GM12892 (cell line): ENCODE results near the gene RUFY4.
"Not testable (repeated sequence)": the region's sequence is repeated elsewhere in the genome, so short reads cannot be mapped to it uniquely, and the experiment has no call there.

Experiments
- POLR2A ChIP-seq: IDR thresholded peaks from 2 replicates; pipeline ENCODE4 v1.6.1; 2011; ENCODE audit warnings: low read depth, low read length, control low read depth
- POLR2AphosphoS5 ChIP-seq: IDR thresholded peaks from 2 replicates; pipeline ENCODE4 v1.6.1; 2011; ENCODE audit warnings: low read depth, low read length, control low read depth

DNA sequence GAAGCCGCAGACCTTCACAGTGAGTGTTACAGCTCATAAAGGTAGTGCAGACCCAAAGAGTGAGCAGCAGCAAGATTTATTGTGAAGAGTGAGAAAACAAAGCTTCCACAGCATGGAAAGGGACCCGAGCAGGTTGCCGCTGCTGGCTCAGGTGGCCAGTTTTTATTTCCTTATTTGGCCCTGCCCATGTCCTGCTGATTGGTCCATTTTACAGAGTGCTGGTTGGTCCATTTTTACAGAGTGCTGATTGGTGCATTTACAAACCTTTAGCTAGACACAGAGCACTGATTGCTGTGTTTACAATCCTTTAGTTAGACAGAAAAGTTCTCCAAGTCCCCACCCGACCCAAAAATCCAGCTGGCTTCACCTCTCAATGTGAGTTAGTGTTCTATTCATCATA, 52.7 kb downstream of the RUFY4 start:
- TF ChIP-seq POLR2A, POLR2AphosphoS5: not testable (repeated sequence)
